ENCODE results near the gene CPTP. TPM values are rescaled to one million over a fixed set of nuclear protein-coding genes. Genes with fewer than 3 reads are reported as not detected.
A peak's percentile ranks its signal among the peaks of the same experiment; 100 is the strongest.
"Not testable (repeated sequence)": the region's sequence is repeated elsewhere in the genome, so short reads cannot be mapped to it uniquely, and the experiment has no call there.

Gene CPTP
- total RNA-seq, 1 experiment from 2014 or later = 29.4 TPM

- H3K36me3 ChIP-seq = peaks cover 5% of the 10 kb centered on the region; the same call in 1 of the 2 replicates
- no peak overlapping the region for H3K4me3 ChIP-seq
- DNase-seq (ENCODE audit: low read depth in 1 of 2, low spot score in 2 of 2) = no peak
- H3K4me1 ChIP-seq (replicated peaks) = peaks cover 13% of the 10 kb centered on the region
- H3K9me3 ChIP-seq (replicated peaks) = peaks cover 12% of the 10 kb centered on the region
- no peak overlapping the region for H3K27ac ChIP-seq
- H3K27me3 ChIP-seq (replicated peaks) = no peaks in the 10 kb centered on the region
Measured at GRCh38 chr1:1365875-1366698, 41.5 kb downstream of the CPTP start.

GRCh38 chr1:1366699-1367066 lies 42.1 kb downstream of the CPTP start:
- H3K27me3 ChIP-seq (replicated peaks) = no peaks in the 10 kb centered on the region
- DNase-seq (ENCODE audit: low read depth in 1 of 2, low spot score in 2 of 2) = no peak
- H3K36me3 ChIP-seq = peaks cover 11% of the 10 kb centered on the region
- H3K4me3 ChIP-seq = no peak overlapping the region
- peaks cover 12% of the 10 kb centered on the region for H3K9me3 ChIP-seq (replicated peaks)
- peaks cover 11% of the 10 kb centered on the region for H3K4me1 ChIP-seq (replicated peaks)
- H3K27ac ChIP-seq = no peak overlapping the region

- H3K27ac ChIP-seq = no peak overlapping the region
- H3K4me3 ChIP-seq = no peak overlapping the region
- peaks cover 12% of the 10 kb centered on the region for H3K9me3 ChIP-seq (replicated peaks)
- peaks cover 11% of the 10 kb centered on the region for H3K4me1 ChIP-seq (replicated peaks)
- no peaks in the 10 kb centered on the region for H3K27me3 ChIP-seq (replicated peaks)
- no peak for DNase-seq (ENCODE audit: low read depth in 1 of 2, low spot score in 2 of 2)
- peaks cover 18% of the 10 kb centered on the region for H3K36me3 ChIP-seq
Measured at GRCh38 chr1:1367315-1367714, 42.7 kb downstream of the CPTP start.

GRCh38 chr1:1370094-1370493 lies 45.5 kb downstream of the CPTP start:
- Histone ChIP-seq H3K36me3 (peaks cover 45% of the 10 kb centered on the region), H3K4me1 (replicated peaks) (peaks cover 29% of the 10 kb centered on the region), H3K9me3 (replicated peaks) (peaks cover 12% of the 10 kb centered on the region)
- H3K27me3 ChIP-seq (replicated peaks); DNase-seq (ENCODE audit: low read depth in 1 of 2, low spot score in 2 of 2); H3K27ac ChIP-seq; H3K4me3 ChIP-seq: not testable (repeated sequence)

- Histone ChIP-seq H3K4me1 (replicated peaks) (peaks cover 32% of the 10 kb centered on the region), H3K27ac (no peak overlapping the region), H3K27me3 (replicated peaks) (no peaks in the 10 kb centered on the region), H3K36me3 (peaks cover 47% of the 10 kb centered on the region), H3K4me3 (no peak overlapping the region), H3K9me3 (replicated peaks) (peaks cover 12% of the 10 kb centered on the region)
- DNase-seq (ENCODE audit: low read depth in 1 of 2, low spot score in 2 of 2) = no peak
Measured at GRCh38 chr1:1370771-1371300, 46.2 kb downstream of the CPTP start.

GRCh38 chr1:1371364-1371745 lies 46.8 kb downstream of the CPTP start:
- H3K9me3 ChIP-seq (replicated peaks) = peaks cover 7% of the 10 kb centered on the region
- H3K4me3 ChIP-seq = no peak overlapping the region
- no peaks in the 10 kb centered on the region for H3K27me3 ChIP-seq (replicated peaks)
- no peak overlapping the region for H3K27ac ChIP-seq
- peaks cover 36% of the 10 kb centered on the region for H3K4me1 ChIP-seq (replicated peaks)
- peaks cover 52% of the 10 kb centered on the region for H3K36me3 ChIP-seq
- no peak for DNase-seq (ENCODE audit: low read depth in 1 of 2, low spot score in 2 of 2)

- peaks cover 54% of the 10 kb centered on the region for H3K36me3 ChIP-seq
- H3K27me3 ChIP-seq (replicated peaks) = no peaks in the 10 kb centered on the region
- peaks cover 4% of the 10 kb centered on the region; the same call in 1 of the 2 replicates for H3K9me3 ChIP-seq (replicated peaks)
- H3K4me3 ChIP-seq = peak overlapping the region; percentile 12; the same call in 1 of the 2 replicates
- H3K27ac ChIP-seq = no peak overlapping the region
- DNase-seq (ENCODE audit: low read depth in 1 of 2, low spot score in 2 of 2) = peak; percentile 73 to 79
- H3K4me1 ChIP-seq (replicated peaks) = peaks cover 36% of the 10 kb centered on the region
Measured at GRCh38 chr1:1371746-1372711, 47.4 kb downstream of the CPTP start.

- peak overlapping the region; percentile 88; the same call in 1 of the 2 replicates for H3K4me3 ChIP-seq
Measured at GRCh38 chr1:1373051-1373814, 48.6 kb downstream of the CPTP start.

GRCh38 chr1:1373815-1374588 lies 49.4 kb downstream of the CPTP start:
- H3K9me3 ChIP-seq (replicated peaks) = no peaks in the 10 kb centered on the region
- H3K4me1 ChIP-seq (replicated peaks) = peaks cover 36% of the 10 kb centered on the region
- peak overlapping the region; percentile 86 for H3K27ac ChIP-seq
- H3K27me3 ChIP-seq (replicated peaks) = no peaks in the 10 kb centered on the region
- H3K36me3 ChIP-seq = peaks cover 54% of the 10 kb centered on the region
- no peak for DNase-seq (ENCODE audit: low read depth in 1 of 2, low spot score in 2 of 2)
- H3K4me3 ChIP-seq = peak overlapping the region; percentile 88

More at GRCh38 chr1:1373051-1373814, 48.6 kb downstream of the CPTP start:
- Histone ChIP-seq H3K27me3 (replicated peaks) (no peaks in the 10 kb centered on the region), H3K27ac (no peak overlapping the region), H3K4me1 (replicated peaks) (peaks cover 36% of the 10 kb centered on the region), H3K36me3 (peaks cover 54% of the 10 kb centered on the region), H3K9me3 (replicated peaks) (no peaks in the 10 kb centered on the region)
- no peak for DNase-seq (ENCODE audit: low read depth in 1 of 2, low spot score in 2 of 2)

- peaks cover 36% of the 10 kb centered on the region for H3K4me1 ChIP-seq (replicated peaks)
- H3K36me3 ChIP-seq = peaks cover 54% of the 10 kb centered on the region
- no peaks in the 10 kb centered on the region for H3K9me3 ChIP-seq (replicated peaks)
- H3K27me3 ChIP-seq (replicated peaks) = no peaks in the 10 kb centered on the region
- H3K4me3 ChIP-seq = peak overlapping the region; percentile 88
- DNase-seq (ENCODE audit: low read depth in 1 of 2, low spot score in 2 of 2) = no peak
- H3K27ac ChIP-seq = peak overlapping the region; percentile 86
Measured at GRCh38 chr1:1374589-1374928, 50.0 kb downstream of the CPTP start.

- peak; percentile 98 to 100 for DNase-seq (ENCODE audit: low read depth in 1 of 2, low spot score in 2 of 2)
- peak within 1 kb of the TSS; percentile 86 for H3K27ac ChIP-seq
- no peaks in the 10 kb centered on the region for H3K27me3 ChIP-seq (replicated peaks)
Measured at GRCh38 chr1:1374929-1375662, 50.5 kb downstream of the CPTP start, which contains the start of gene AURKAIP1. Gene AURKAIP1 (minus strand): TSS chr1:1375207. CDS start chr1:1374756, 451 bp downstream.

More at GRCh38 chr1:1374929-1375662, 50.5 kb downstream of the CPTP start, which contains the start of gene AURKAIP1:
- Histone ChIP-seq H3K36me3 (peaks cover 54% of the 10 kb centered on the region), H3K9me3 (replicated peaks) (no peaks in the 10 kb centered on the region), H3K4me1 (replicated peaks) (peaks cover 36% of the 10 kb centered on the region), H3K4me3 (peak within 1 kb of the TSS; percentile 88)
